Measurements from ENCODE around the gene RYR1. TPM values are rescaled to one million over a fixed set of nuclear protein-coding genes. Genes with fewer than 3 reads are reported as not detected.

RYR1 gene
- total and polyA plus RNA-seq, 2 of the 8 experiments (the other 6 are each of a cell fraction or from before 2014, with no cell fraction given): 5.8 to 11.8 TPM

- TF ChIP-seq RXRA (IDR thresholded peaks at IDR 0.05; ENCODE audit: insufficient read depth, low read depth, low read length) (no peak), YY1 (IDR thresholded peaks at IDR 0.05; ENCODE audit: low read depth, low read length) (no peak)
Observed at GRCh38 chr19:38445362-38445761, 11.9 kb downstream of the RYR1 start (continued).
